ENCODE measurements around the gene METTL25.

METTL25 gene

DNA sequence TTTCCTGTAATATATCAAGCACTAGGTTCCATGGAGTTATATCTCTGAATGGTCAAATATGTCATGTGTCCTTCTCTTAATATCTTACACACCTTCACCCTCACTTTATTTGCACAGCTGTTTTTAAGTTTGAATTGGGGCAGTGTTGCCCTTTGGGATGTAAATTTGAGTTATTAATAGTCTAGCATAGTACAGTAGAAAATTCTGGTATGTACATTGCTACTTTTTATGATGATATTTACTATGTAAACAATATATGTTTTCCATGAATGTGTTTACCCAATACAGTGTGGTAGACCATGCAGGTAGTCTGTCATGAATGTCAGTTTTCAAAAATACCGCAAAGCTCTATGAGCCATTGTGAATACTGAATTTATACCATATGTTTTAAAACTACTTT is 50.5 kb downstream of the METTL25 start:
- DNase-seq = peak; percentile 21 to 55

- no peak for DNase-seq
Measured at GRCh38 chr12:82411546-82412230, 53.4 kb downstream of the METTL25 start.

GRCh38 chr12:82412246-82412645 is 53.9 kb downstream of the METTL25 start:
- DNase-seq = no peak

DNA sequence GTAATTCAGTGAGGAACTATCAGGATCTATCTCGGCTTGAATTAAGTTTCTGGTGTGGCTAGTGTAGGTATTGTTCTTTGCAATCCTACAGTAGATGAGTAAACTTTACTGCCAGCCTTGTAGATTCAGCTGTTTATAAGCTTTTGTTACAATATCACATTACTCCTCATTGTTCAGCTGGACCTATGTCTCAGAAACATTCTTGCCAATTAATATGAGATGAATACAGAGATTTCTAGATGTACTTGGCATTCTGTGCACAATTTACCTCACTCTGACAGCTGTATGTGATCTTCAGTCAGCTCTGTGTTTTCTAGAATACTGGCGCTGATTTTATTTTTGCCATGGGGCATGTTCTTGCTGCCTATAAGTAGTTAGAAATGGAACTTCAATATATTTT is 55.7 kb downstream of the METTL25 start:
- peak; percentile 5 to 18 for DNase-seq

DNA sequence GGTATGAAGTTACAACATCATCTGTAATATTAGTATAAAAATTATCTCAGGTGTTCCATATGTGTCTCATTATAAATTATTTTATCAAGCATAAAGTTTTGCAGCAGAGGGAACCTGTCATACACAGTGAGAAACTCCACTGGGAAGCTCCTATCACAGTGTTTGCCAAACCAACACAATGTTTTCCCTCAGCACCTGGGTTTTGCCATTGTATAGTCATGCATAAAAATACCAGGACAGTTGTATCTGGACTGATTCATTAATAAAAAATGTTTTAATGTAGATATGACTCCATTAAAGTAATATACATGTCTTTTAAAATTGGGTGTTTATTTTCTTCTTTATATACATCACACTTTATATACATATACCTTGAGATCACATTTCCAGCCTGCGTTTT is 56.6 kb downstream of the METTL25 start:
- DNase-seq = no peak

DNA sequence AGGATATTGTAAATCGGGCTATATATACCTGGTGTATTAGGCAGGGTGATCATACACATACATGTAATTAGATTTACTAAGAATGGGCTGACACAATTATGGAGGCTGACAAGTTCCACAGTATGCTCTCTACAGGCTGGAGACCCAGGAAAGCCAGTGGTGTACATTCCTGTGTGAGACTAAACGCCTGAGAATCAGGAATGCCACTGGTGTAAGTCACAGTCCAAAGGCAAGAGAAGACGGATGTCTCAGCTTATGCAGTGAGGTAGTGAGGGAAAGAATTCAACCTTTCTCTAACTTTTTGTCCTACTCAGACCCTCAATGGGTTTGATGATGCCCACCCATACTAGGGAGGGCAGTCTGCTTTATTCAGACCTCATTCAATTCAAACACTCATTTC is 57.1 kb downstream of the METTL25 start:
- DNase-seq = no peak

DNA sequence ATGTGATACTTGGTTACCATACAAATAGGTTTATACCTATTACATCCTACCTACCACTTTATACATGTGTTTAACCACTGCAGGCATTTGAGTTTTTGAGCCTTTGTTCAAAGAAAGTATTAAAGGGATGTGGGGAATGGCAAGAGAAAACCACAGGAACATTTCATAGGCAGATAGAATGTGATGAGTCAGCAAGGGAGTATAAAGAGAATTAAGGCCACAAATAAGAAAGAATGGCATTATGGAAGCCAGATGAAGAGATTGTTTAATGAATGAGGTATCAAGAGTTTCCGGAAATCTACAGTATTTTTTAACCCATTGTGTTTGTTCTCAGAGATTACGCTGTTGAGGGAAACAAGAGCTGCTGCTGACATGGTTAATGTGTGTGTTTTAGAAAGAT is 66.9 kb downstream of the METTL25 start:
- no peak for DNase-seq

DNA sequence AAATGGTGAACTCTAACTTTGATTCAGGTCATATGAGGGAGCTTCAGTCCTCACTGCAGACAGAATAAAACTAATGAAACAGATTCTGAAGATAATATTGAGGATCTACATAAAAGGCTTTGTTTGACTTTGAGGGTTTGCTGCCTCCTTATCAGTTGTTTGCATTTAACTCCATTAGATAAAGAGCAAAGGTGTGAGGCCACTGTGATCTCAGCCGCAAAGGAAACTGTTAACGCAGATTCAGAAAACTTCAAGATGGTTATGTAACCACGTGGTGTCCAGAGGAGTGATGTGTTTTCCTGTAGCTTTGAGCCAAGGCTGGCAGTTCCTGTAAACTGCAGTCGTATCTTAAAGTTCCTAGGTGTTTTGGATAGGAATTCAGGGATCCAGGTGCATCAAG is 67.8 kb downstream of the METTL25 start:
- DNase-seq = no peak

- no peak for DNase-seq
Measured at GRCh38 chr12:82426586-82426985, 68.3 kb downstream of the METTL25 start.

DNA sequence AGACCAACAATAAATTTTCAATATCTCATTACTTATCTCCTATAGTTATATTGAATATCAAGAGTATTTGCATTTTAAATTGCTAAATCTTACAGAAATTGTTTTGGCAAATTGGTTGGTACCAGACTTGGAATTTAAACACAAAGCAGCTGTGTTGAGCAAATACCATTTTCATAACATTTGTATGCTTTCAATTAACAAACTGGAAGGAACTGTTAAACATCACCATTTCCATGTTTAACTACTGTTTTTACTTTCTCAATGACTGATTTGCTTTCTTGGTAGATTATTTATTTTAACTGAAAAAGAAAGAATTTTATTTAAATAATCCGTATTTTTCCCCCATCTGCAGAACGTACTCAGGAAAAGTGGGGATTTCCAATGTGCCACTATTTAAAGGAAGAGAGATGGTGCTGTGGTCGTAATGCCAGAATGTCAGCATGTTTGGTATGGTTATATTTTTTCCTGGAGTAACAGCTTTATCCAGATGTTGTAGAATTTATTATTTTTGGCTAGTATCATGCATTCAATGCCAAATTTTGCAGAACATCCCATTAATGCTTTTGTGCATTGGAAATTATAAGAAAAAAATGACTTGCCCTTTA is 72.3 kb downstream of the METTL25 start:
- DNase-seq = no peak

- DNase-seq = no peak
Measured at GRCh38 chr12:82434392-82434911, 76.1 kb downstream of the METTL25 start.

- DNase-seq = no peak
Measured at GRCh38 chr12:82436354-82436753, 78.0 kb downstream of the METTL25 start.

DNA sequence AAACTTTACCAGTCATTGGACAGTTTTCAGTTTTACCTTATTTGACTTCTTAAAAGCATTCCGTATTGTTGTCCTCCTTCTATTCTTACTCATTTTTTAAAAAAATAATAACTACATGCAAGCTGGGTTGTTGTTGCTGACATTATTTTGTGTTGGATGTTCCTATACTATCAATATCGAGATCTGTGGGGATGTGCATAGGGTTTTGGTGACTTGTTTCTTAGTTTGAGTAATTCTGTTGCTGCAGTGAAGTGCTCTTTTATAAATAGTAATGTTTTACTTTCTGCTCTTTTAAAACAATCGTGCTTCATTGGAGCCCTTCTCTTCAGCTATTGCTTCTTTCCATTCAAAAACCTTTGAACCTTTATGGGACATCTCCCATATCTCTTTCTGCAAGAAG is 79.4 kb downstream of the METTL25 start:
- no peak for DNase-seq

DNA sequence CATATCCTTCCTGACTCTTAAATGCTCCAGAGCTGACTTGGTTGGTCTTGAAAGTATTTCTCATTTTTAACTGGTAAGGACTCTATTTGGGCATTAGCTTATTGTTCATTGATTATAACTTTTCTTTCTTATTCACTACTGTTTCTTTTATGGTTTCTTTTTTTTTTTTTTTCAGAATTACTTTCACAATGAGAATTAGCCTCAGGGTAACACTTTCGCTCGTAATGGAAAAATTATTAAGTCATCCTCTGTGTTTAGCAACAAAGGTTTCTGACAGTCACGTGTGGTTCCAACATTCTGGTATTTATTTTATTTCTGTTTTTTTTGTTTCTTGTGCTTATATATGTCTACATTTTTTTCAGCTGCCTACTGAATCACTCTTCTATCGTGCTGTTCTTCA is 80.0 kb downstream of the METTL25 start:
- no peak for DNase-seq

- DNase-seq = no peak
Measured at GRCh38 chr12:82440885-82441284, 82.6 kb downstream of the METTL25 start.

DNA sequence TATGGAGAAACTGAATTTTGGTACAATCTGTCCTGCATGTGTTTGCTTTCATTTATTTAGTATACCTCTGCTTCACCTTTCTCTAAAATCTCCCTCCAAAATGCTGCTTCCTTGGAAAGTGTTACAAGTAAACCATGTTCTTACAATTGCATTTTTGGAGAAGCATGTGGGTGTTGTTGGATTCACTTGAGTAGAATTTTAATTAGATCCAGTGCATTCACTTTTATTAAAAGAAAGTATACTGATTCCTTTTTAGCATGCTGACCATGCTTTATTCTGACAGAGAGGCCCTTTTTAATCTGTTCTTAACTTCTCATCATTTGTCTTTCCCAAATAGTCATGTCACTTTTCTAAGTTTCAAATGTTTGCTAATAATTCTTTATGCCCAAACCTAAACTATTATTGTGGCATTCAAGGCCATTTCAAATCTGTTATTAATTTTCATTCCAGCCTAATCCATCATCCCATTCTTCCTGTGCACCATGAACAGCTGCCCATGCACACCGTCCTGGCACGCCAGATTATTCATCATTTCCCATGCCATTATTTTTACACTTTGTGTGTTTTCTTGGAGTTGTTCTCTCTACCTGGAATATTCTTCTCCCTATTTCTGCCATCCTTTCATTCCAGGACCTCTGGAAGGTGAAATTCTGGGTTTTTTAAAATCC is 90.7 kb downstream of the METTL25 start:
- no peak for DNase-seq

DNA sequence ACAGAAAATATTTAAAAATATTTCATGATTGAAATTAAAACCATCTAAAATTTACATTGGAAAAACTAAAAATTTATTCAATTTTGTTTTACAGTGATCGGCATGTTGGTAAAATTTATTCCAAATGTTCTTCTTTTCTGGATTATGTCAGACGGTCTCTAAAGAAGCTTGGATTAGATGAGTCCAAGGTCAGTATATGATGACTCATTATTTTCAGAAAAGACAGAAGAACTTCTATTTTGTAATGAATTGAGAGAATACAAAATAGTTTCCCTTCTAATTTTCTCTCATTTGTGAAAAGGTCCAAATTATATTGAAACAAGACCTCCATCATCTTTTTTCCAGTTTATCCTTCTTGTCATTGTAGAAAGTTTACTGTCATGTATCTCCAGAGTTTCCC is 98.3 kb downstream of the METTL25 start:
- DNase-seq = no peak

DNA sequence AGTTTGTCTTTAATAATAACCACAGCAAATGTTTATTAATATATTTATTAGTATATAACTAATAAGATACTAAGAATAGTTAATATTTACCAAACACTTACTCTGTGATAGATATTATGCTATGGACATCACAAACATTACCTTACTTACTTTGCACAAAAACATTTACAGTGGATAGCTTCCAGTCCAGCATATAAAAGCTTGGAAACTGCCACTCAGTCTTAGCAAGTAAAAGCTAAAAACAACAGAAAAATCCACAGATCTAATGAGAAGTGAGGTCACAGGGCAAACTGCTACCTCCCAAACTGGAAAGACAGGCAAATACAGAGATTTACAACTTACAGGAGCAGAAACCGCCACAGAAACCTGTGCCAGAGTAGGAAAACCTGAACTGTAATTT is 99.8 kb downstream of the METTL25 start:
- DNase-seq = no peak

- no peak for DNase-seq
Measured at GRCh38 chr12:82461393-82461792, 103.1 kb downstream of the METTL25 start.

- no peak for DNase-seq
Measured at GRCh38 chr12:82461836-82462235, 103.5 kb downstream of the METTL25 start.

GRCh38 chr12:82468563-82468962 is 110.2 kb downstream of the METTL25 start:
- no peak for DNase-seq

DNA sequence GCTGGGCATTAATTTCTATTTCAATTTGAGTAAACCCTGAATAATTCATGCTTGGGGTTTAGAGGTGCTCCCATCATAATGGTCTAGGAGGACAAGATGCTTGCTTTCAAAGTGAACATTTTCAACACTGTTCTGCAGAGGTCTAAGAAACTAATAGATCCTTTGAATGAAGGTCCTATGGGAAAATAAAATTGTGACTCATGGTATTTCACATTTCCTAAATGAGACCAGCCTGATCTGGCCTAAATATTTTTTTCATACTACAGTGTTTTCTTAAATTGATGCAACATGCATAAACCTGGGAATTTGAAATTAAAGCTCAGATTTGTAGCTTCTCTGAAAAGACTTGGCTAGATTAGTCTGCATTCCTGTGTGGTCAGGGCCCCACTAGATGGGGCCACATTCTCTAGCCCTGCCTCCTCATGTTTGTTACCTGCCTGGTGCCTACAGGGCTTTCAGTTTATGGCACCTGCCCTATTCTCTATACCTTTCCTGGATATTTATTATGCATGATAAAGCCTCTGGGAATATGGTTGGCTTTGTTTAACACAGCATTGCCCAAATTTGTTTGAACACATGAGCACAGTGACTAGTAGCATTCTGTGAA is 112.7 kb downstream of the METTL25 start:
- DNase-seq = no peak

- DNase-seq = no peak
Measured at GRCh38 chr12:82473111-82473754, 114.9 kb downstream of the METTL25 start.

Data from SHP77 (cell line).